Measurements from ENCODE around the gene EIF3F. TPM values are rescaled to one million over a fixed set of nuclear protein-coding genes. Genes with fewer than 3 reads are reported as not detected.

Gene EIF3F
- total and polyA plus RNA-seq, 2 donors (not counting 3 experiments of a cell fraction or from before 2014, with no cell fraction given), result 411 to 436 TPM

GRCh38 chr11:7941608-7942007 is 45.5 kb upstream of the EIF3F start, which contains the start of gene OR10A3:
TSS of gene OR10A3 (minus strand) at chr11:7941708. CDS start at chr11:7939520, 2,188 bp downstream.
- CTCF ChIA-PET, result interaction anchor here (1.0 to 1.1 kb wide), 2 partner anchors 37 to 49 kb away, joined by 3 read pairs; no protein-coding TSS in a partner anchor
- H3K27ac ChIP-seq (ENCODE audit: insufficient read depth, low read depth, low read length), result no peak within 1 kb of the TSS
- no peaks in the 10 kb centered on the region for H4K20me1 ChIP-seq (replicated peaks; ENCODE audit: control insufficient read depth, extremely low read depth, insufficient read depth, low read length)
- intact Hi-C loops (cut with micrococcal nuclease), result no loop called here
- H3K4me2 ChIP-seq (ENCODE audit: insufficient read depth, low read length), result no peak within 1 kb of the TSS
- DNase-seq (ENCODE audit: low read depth, low spot score) (no peak), FAIRE-seq (no peak)
- H3K36me3 ChIP-seq (ENCODE audit: control insufficient read depth in 2 of 2, extremely low read depth in 1 of 2, insufficient read depth in 2 of 2, low read length in 2 of 2), result no peaks in the 10 kb centered on the region
- POLR2A ChIA-PET, result no interaction called here
- H3K9me3 ChIP-seq (replicated peaks; ENCODE audit: control insufficient read depth, insufficient read depth, low read length), result no peaks in the 10 kb centered on the region
- no peaks in the 10 kb centered on the region for H3K79me2 ChIP-seq (ENCODE audit: control insufficient read depth, insufficient read depth, low read length)
- no peak within 1 kb of the TSS for H3K9ac ChIP-seq (replicated peaks; ENCODE audit: extremely low read depth, insufficient read depth, low read length)
- H3K4me1 ChIP-seq (ENCODE audit: control insufficient read depth, extremely low read depth, insufficient read depth, low read length), result no peaks in the 10 kb centered on the region
- TF ChIP-seq MYC (IDR thresholded peaks at IDR 0.05; ENCODE audit: low read depth, low read length) (no peak), JUN (IDR thresholded peaks at IDR 0.05; ENCODE audit: borderline replicate concordance, insufficient read depth, insufficient read length, low read depth) (no peak), CTCF (IDR thresholded peaks at IDR 0.05; ENCODE audit: extremely low read depth in 1 of 2, insufficient read depth in 1 of 2, low read depth in 1 of 2, low read length in 2 of 2) (no peak), POLR2AphosphoS5 (IDR thresholded peaks at IDR 0.05; ENCODE audit: insufficient read depth, low read depth, low read length) (no peak), POLR2A (IDR thresholded peaks at IDR 0.05; ENCODE audit: low read depth, low read length) (no peak), FOS (IDR thresholded peaks at IDR 0.05; ENCODE audit: borderline replicate concordance, insufficient read depth, low read length) (no peak), GATA2 (IDR thresholded peaks at IDR 0.05; ENCODE audit: insufficient read depth, insufficient read length, low read depth, low read length) (no peak), EZH2 (IDR thresholded peaks at IDR 0.05; ENCODE audit: borderline replicate concordance, low read depth, low read length, severe bottlenecking) (no peak)
- TF ChIP-seq, protein P1, sequence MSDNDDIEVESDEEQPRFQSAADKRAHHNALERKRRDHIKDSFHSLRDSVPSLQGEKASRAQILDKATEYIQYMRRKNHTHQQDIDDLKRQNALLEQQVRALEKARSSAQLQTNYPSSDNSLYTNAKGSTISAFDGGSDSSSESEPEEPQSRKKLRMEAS (IDR thresholded peaks at IDR 0.05; ENCODE audit: insufficient read depth, insufficient read length), result no peak
- BruUV-seq (replicated peaks), result no TSS peak
- H2AFZ ChIP-seq (ENCODE audit: low read depth, low read length), result no peak within 1 kb of the TSS
- H3K4me3 ChIP-seq (replicated peaks in 1 of 3; ENCODE audit: insufficient read depth in 1 of 3, low read depth in 1 of 3, low read length in 3 of 3), result no peak within 1 kb of the TSS
- no peaks in the 10 kb centered on the region for H3K9me1 ChIP-seq (replicated peaks; ENCODE audit: control insufficient read depth, extremely low read depth, insufficient read depth, low read length)
- peaks cover 0 to 11% of the 10 kb centered on the region in 2 experiments for H3K27me3 ChIP-seq (ENCODE audit: control insufficient read depth in 2 of 2, insufficient read depth in 2 of 2, low read length in 2 of 2)
- dilution Hi-C loops (cut with MboI; ENCODE audit: extremely low pct_ligation_motif_present, low sequenced_read_pairs), result no loop called here
